Upper lobe of left lung (tissue), 6 donors: ENCODE measurements around the gene KCTD1. TPM values are rescaled to one million over a fixed set of nuclear protein-coding genes. Genes with fewer than 3 reads are reported as not detected.

Experiments used
- ATAC-seq, 2 donors: fragments of 200-7000 bp; cut with Tn5 transposase; one replicate each; pipeline ENCODE4 v1.9.1; 2022; ENCODE audit warnings: mild to moderate bottlenecking in 2 of 2, moderate library complexity in 2 of 2; ENCODE audit not compliant: low FRiP score in 2 of 2
- DNase-seq, 2 donors: peaks; one replicate each; pipeline ENCODE4 v3.0.0-alpha.2; 2019 to 2020
- H3K27ac ChIP-seq, 4 donors: fragments of 200-600 bp; sonication (generic); one replicate each; pipeline ENCODE4 v1.5.1; 2016 to 2019
- H3K27me3 ChIP-seq, 4 donors: fragments of 200-600 bp; sonication (generic); one replicate each; pipeline ENCODE4 v1.5.1; 2017 to 2019
- H3K36me3 ChIP-seq, 4 donors: fragments of 200-600 bp; sonication (generic); one replicate each; pipeline ENCODE4 v1.5.1; 2016 to 2019
- H3K4me1 ChIP-seq, 4 donors: fragments of 200-600 bp; sonication (generic); one replicate each; pipeline ENCODE4 v1.5.1; 2018 to 2019
- H3K4me3 ChIP-seq, 4 donors: fragments of 200-600 bp; sonication (generic); one replicate each; pipeline ENCODE4 v1.5.1; 2017 to 2019; ENCODE audit warnings: mild to moderate bottlenecking in 2 of 4, moderate library complexity in 1 of 4
- H3K9me3 ChIP-seq, 4 donors: fragments of 200-600 bp; sonication (generic); one replicate each; pipeline ENCODE4 v1.5.1; 2018 to 2019
- CTCF ChIP-seq, 6 experiments: fragments of 450-650 bp in 4 of 6; fragments of 200-600 bp in 2 of 6; sonication (generic) in 2 of 6; IDR thresholded peaks; one replicate each; pipeline ENCODE4 v1.5.1; 2016 to 2019; ENCODE audit warnings: antibody characterized with exemption in 6 of 6
- EP300 ChIP-seq, 4 donors: sonication (generic); formaldehyde crosslinking; IDR thresholded peaks; one replicate each; pipeline ENCODE4 v1.5.1; 2017; ENCODE audit warnings: antibody characterized with exemption in 4 of 4, control low read depth in 2 of 4
- POLR2A ChIP-seq, 4 donors: fragments of 450-650 bp; IDR thresholded peaks; one replicate each; pipeline ENCODE4 v1.5.1; 2016 to 2017; ENCODE audit warnings: antibody characterized with exemption in 4 of 4, mild to moderate bottlenecking in 2 of 4
- POLR2AphosphoS5 ChIP-seq, 2 donors: sonication (generic); formaldehyde crosslinking; IDR thresholded peaks; one replicate each; pipeline ENCODE4 v1.5.1; 2017; ENCODE audit warnings: antibody characterized with exemption in 2 of 2
- WGBS, 2 donors: methylation state at CpG; one replicate each; pipeline ENCODE4 v1.1.5; 2017 to 2018; 5-methylcytosine and 5-hydroxymethylcytosine counted together
- total RNA-seq, 6 donors: library from RNA; depleted of rRNA in 4 of 6; stranded (reverse); fragments of >200 nt in 4 of 6; gene quantifications; one replicate each; pipeline versions ENCODE4 v1.1.0 to v1.2.1, GENCODE V29; 2016 to 2021
- donor health status: DM: no; HTN: no; CAD: no; lungs with moderate emphysema.
- donor health status: DM: no; HTN: yes; CAD: no; lungs with severe emphysema.

KCTD1 gene
- total RNA-seq, 6 donors from 2014 or later: 5.8 to 22.3 (median 14.1) TPM

- no peak overlapping the region for H3K27ac ChIP-seq
- DNase-seq (no peak), ATAC-seq (no peak)
- no peaks in the 10 kb centered on the region for H3K36me3 ChIP-seq
- no peaks in the 10 kb centered on the region for H3K4me1 ChIP-seq
- TF ChIP-seq POLR2A (IDR thresholded peaks at IDR 0.05) (no peak), EP300 (IDR thresholded peaks at IDR 0.05) (no peak)
- no peaks in the 10 kb centered on the region for H3K9me3 ChIP-seq
- no peaks in the 10 kb centered on the region for H3K27me3 ChIP-seq
- no peak overlapping the region for H3K4me3 ChIP-seq
- 71 to 72% methylated on average over 10 of the region's 10 CpGs for WGBS, 2 donors
Measured at GRCh38 chr18:26470011-26470637, 78.2 kb downstream of the KCTD1 start.

- Histone ChIP-seq H3K4me3 (no peak overlapping the region), H3K27ac (no peak overlapping the region), H3K27me3 (no peaks in the 10 kb centered on the region), H3K4me1 (no peaks in the 10 kb centered on the region), H3K36me3 (no peaks in the 10 kb centered on the region), H3K9me3 (no peaks in the 10 kb centered on the region)
- DNase-seq (no peak), ATAC-seq (no peak)
- WGBS, 2 donors: 70 to 79% methylated on average over 4 of the region's 4 CpGs
- TF ChIP-seq EP300 (IDR thresholded peaks at IDR 0.05) (no peak), CTCF (IDR thresholded peaks at IDR 0.05) (peak in 5 of 6 experiments; percentile 17 to 55 (median 35))
Measured at GRCh38 chr18:26468931-26469340, 79.4 kb downstream of the KCTD1 start.

GRCh38 chr18:26466026-26466425, 82.3 kb downstream of the KCTD1 start:
- DNase-seq: no peak

GRCh38 chr18:26465431-26465830, 82.9 kb downstream of the KCTD1 start:
- Histone ChIP-seq H3K36me3 (no peaks in the 10 kb centered on the region), H3K9me3 (no peaks in the 10 kb centered on the region), H3K27ac (no peak overlapping the region), H3K4me1 (peaks cover 0 to 8% (median under 1%) of the 10 kb centered on the region in 4 donors), H3K4me3 (no peak overlapping the region), H3K27me3 (no peaks in the 10 kb centered on the region)
- no peak for ATAC-seq
- peak in 1 of 2 donors; percentile 29 for DNase-seq
- WGBS, 2 donors: 97 to 98% methylated on average over 6 to 12 of the region's 12 CpGs
- TF ChIP-seq CTCF (IDR thresholded peaks at IDR 0.05) (no peak), POLR2A (IDR thresholded peaks at IDR 0.05) (no peak), POLR2AphosphoS5 (IDR thresholded peaks at IDR 0.05) (no peak), EP300 (IDR thresholded peaks at IDR 0.05) (no peak)

More at GRCh38 chr18:26466026-26466425, 82.3 kb downstream of the KCTD1 start:
- no peaks in the 10 kb centered on the region for H3K9me3 ChIP-seq
- no peak for ATAC-seq
- H3K27ac ChIP-seq: no peak overlapping the region
- H3K27me3 ChIP-seq: no peaks in the 10 kb centered on the region
- no peak overlapping the region for H3K4me3 ChIP-seq
- TF ChIP-seq POLR2A (IDR thresholded peaks at IDR 0.05) (no peak), EP300 (IDR thresholded peaks at IDR 0.05) (no peak), POLR2AphosphoS5 (IDR thresholded peaks at IDR 0.05) (no peak), CTCF (IDR thresholded peaks at IDR 0.05) (no peak)
- WGBS, 2 donors: 94 to 95% methylated on average over 10 of the region's 10 CpGs
- H3K36me3 ChIP-seq: no peaks in the 10 kb centered on the region
- H3K4me1 ChIP-seq: peaks cover 0 to 4% (median 0%) of the 10 kb centered on the region in 4 donors

GRCh38 chr18:26464128-26465011, 84.0 kb downstream of the KCTD1 start:
- no peaks in the 10 kb centered on the region for H3K27me3 ChIP-seq
- ATAC-seq (no peak), DNase-seq (no peak)
- TF ChIP-seq POLR2A (IDR thresholded peaks at IDR 0.05): no peak
- no peak for TF ChIP-seq POLR2AphosphoS5 (IDR thresholded peaks at IDR 0.05)
- TF ChIP-seq EP300 (IDR thresholded peaks at IDR 0.05): no peak
- TF ChIP-seq CTCF (IDR thresholded peaks at IDR 0.05): no peak
- H3K4me3 ChIP-seq: no peak overlapping the region
- no peaks in the 10 kb centered on the region for H3K9me3 ChIP-seq
- WGBS, 2 donors: 87 to 90% methylated on average over 9 to 11 of the region's 11 CpGs
- no peak overlapping the region for H3K27ac ChIP-seq
- H3K4me1 ChIP-seq: peaks cover 0 to 8% (median 2%) of the 10 kb centered on the region in 4 donors
- H3K36me3 ChIP-seq: no peaks in the 10 kb centered on the region
